WI38 (cell line): ENCODE measurements around the gene CCDC85A.

Experiments used
- H3K4me3 ChIP-seq: 2 replicates; pipeline ENCODE4 v1.5.1; 2011; ENCODE audit warnings: low read depth, mild to moderate bottlenecking, control low read depth, low read length
- CTCF ChIP-seq: IDR thresholded peaks from 2 replicates; pipeline ENCODE4 v1.5.1; 2012; ENCODE audit warnings: low read depth, mild to moderate bottlenecking, control low read depth, low read length

Gene CCDC85A

GRCh38 chr2:56182420-56182819 lies 1.4 kb upstream of the CCDC85A start:
- no peak for TF ChIP-seq CTCF
- no peak overlapping the region for H3K4me3 ChIP-seq

- TF ChIP-seq CTCF, result no peak
- H3K4me3 ChIP-seq, result no peak overlapping the region
These were observed 766 bp downstream of the CCDC85A start for GRCh38 chr2:56184500-56185011.

- H3K4me3 ChIP-seq, result no peak overlapping the region
- TF ChIP-seq CTCF, result no peak
These were observed 1.4 kb downstream of the CCDC85A start for GRCh38 chr2:56185101-56185581.

DNA sequence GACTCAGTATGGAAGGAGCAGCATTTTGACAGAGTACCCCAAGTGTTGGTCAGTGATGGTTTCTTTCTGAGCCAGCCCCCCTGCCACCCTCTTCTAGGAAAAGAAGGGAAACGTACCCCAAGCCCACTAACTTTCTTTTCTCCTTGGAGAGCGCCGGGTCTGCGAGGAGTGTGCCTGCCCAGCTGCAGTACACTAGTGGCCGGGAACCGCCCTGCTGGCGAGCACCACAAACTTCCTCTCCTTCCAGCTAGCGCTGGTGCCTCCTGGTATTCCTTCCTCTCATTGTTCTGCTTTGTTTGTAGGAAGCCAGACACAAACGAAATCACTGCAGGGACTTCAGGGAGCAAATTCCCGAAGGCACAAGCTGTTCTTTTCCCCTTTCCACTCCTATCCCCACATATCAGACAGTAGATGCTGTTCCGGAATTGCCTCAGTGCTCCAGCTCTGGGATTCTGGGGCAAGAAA lies 1.8 kb downstream of the CCDC85A start:
- H3K4me3 ChIP-seq, result no peak overlapping the region
- no peak for TF ChIP-seq CTCF

DNA sequence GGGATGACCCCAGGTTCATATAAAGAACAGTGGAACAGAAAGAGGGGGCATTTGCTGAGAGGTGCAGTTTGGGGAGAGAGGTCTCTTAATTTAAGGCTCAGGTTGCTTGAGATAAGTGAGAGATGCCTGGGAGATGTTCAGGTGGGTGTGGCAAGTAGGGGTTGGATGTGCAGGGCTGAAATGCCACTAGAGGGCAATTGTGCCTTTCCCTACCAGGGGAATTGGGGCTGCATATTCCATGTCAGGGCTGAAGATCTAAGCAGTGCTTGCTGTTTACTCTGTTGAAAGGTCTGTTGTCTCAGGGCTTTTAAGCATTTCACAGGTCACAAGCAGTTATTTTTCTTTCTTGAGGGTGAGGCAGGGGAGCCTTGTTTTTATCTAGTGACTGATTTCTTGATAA lies 7.8 kb downstream of the CCDC85A start:
- TF ChIP-seq CTCF, result no peak
- H3K4me3 ChIP-seq, result no peak overlapping the region

DNA sequence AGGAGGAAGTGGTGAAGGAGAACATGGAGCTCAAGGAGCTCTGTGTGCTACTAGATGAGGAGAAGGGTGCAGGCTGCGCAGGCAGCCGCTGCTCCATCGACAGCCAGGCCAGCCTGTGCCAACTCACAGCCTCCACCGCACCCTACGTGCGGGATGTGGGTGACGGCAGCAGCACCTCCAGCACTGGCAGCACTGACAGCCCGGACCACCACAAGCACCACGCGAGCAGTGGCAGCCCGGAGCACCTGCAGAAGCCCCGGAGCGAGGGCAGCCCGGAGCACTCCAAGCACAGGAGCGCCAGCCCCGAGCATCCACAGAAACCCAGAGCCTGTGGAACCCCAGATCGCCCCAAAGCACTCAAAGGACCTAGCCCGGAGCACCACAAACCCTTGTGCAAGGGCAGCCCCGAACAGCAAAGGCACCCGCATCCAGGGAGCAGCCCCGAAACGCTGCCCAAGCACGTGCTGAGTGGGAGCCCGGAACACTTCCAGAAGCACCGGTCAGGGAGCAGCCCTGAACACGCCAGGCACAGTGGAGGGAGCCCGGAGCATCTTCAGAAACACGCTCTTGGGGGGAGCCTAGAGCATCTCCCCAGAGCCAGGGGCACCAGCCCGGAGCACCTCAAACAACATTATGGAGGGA lies 9.0 kb downstream of the CCDC85A start:
- no peak for TF ChIP-seq CTCF
- H3K4me3 ChIP-seq, result no peak overlapping the region

DNA sequence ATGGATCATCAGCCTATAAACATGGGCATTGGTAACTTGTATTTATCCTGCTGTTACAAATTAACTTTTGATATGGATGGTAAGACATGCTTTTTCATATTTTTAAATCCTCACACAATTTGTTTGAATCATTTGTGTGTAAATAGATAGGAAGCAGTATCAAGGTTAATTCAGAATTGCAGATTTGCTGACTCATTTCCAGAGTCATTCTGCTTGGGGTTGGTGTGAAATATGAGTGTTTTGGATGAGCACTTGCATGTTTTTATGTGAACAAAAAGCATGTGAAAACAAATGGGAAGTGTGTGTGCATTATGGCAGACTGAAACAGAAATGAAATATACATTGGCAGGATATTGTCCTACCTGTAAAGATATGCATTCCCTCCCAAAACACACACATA lies 11.8 kb downstream of the CCDC85A start:
- TF ChIP-seq CTCF, result no peak
- no peak overlapping the region for H3K4me3 ChIP-seq
